Activated T-cell treated with anti-CD3 and anti-CD28 coated beads, Interleukin-2, amount 50 U/mL, for 72 hours (primary cell): Measurements from ENCODE around the gene NUP107. TPM values are rescaled to one million over a fixed set of nuclear protein-coding genes. Genes with fewer than 3 reads are reported as not detected.
A peak's percentile ranks its signal among the peaks of the same experiment; 100 is the strongest.

Source experiments
- ATAC-seq, 2 donors: fragments of 150-1000 bp; cut with Tn5 transposase; replicated peaks in 1 of 2; 2 replicates each; pipeline ENCODE4 v1.10.0; 2021; ENCODE audit warnings: moderate library complexity in 2 of 2, mild to moderate bottlenecking in 1 of 2
- DNase-seq, 2 donors: peaks; one replicate each; pipeline ENCODE4 v3.0.0; 2021 to 2022; ENCODE audit warnings: mixed read lengths in 1 of 2
- H3K27ac Mint-ChIP-seq: one replicate; pipeline ENCODE4 v1.8.0; 2022; ENCODE audit warnings: mild to moderate bottlenecking, moderate library complexity, mixed read lengths
- H3K27me3 Mint-ChIP-seq: one replicate; pipeline ENCODE4 v1.8.0; 2022; ENCODE audit warnings: low read depth, mixed read lengths
- H3K36me3 Mint-ChIP-seq, 2 donors: one replicate each; pipeline ENCODE4 v1.8.0; 2022; ENCODE audit warnings: mixed read lengths in 2 of 2, mild to moderate bottlenecking in 1 of 2; ENCODE audit not compliant: insufficient read depth in 2 of 2
- H3K4me1 Mint-ChIP-seq: one replicate; pipeline ENCODE4 v1.8.0; 2022; ENCODE audit warnings: low read depth, mixed read lengths
- H3K4me3 Mint-ChIP-seq, 2 donors: one replicate each; pipeline ENCODE4 v1.8.0; 2022; ENCODE audit warnings: mild to moderate bottlenecking in 2 of 2, mixed read lengths in 2 of 2, moderate library complexity in 2 of 2
- H3K9me3 Mint-ChIP-seq, 2 donors: one replicate each; pipeline ENCODE4 v1.8.0; 2022; ENCODE audit warnings: mixed read lengths in 2 of 2
- total RNA-seq, 2 donors: library from RNA; stranded (reverse); gene quantifications; one replicate each; pipeline ENCODE4 v1.2.3, GENCODE V29; 2022

Gene NUP107
- total RNA-seq, 2 donors from 2014 or later: 100 to 108 TPM

DNA sequence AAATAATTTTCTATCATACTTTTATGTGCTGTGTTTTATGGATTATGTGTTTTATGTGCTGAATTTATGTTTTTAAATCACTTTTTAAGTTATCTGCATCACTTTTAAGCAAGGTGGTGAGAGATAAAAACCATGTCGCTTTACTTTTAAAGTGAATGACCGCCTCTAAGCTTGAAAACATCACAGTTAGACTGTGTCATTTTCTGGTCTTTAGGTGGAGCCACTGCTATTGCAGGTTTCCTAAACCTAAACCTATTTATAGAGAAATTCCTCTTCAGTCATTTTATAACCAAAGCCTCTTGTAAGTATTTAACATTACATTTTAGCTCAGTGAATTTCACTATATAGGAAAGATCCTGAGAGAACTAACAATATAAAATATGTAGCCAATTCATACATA, 100.2 kb downstream of the NUP107 start:
- no peak for ATAC-seq
- Mint-ChIP-seq H3K27ac (no peak overlapping the region), H3K4me3 (no peak overlapping the region)

DNA sequence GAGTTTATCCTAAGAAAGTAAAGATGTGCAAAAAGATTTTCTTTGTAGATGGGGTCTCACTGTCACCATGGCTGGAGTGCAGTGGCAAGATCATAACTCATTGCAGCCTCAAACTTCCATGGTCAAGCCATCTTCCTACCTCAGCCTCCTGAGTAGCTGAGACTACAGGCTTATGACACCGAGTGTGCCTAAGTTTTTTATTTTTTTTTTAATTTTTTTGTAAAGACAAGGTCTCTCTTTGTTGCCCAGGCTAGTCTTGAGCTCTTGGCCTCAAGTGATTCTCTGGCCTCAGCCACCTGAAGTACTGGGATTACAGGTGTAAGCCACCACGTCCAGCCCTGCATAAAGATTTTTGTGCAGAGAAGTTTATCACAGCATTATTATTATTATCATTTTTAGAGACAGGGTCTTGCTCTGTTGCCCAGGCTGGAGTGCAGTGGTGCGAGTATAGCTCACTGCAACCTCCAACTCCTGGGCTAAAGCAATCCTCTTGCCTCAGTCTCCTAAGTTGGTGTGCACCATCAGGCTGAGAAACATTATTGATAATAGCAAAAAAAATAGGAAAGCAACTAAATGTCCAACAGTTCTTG, 101.9 kb downstream of the NUP107 start:
- Mint-ChIP-seq H3K27me3 (no peaks in the 10 kb centered on the region), H3K36me3 (no peaks in the 10 kb centered on the region), H3K9me3 (no peaks in the 10 kb centered on the region), H3K4me3 (no peak overlapping the region), H3K4me1 (peaks cover 5% of the 10 kb centered on the region), H3K27ac (no peak overlapping the region)
- ATAC-seq: no peak
- DNase-seq: no peak

More for the DNA sequence above, 100.2 kb downstream of the NUP107 start:
- Mint-ChIP-seq H3K4me1 (no peaks in the 10 kb centered on the region), H3K36me3 (no peaks in the 10 kb centered on the region), H3K27me3 (no peaks in the 10 kb centered on the region), H3K9me3 (no peaks in the 10 kb centered on the region)
- no peak for DNase-seq

- no peaks in the 10 kb centered on the region for H3K9me3 Mint-ChIP-seq
- no peak for DNase-seq
- no peaks in the 10 kb centered on the region for H3K36me3 Mint-ChIP-seq
- peaks cover 5% of the 10 kb centered on the region for H3K4me1 Mint-ChIP-seq
- H3K27me3 Mint-ChIP-seq: no peaks in the 10 kb centered on the region
- no peak for ATAC-seq
- no peak overlapping the region for H3K27ac Mint-ChIP-seq
- no peak overlapping the region for H3K4me3 Mint-ChIP-seq
Measured at GRCh38 chr12:68789144-68789878, 102.5 kb downstream of the NUP107 start.

DNA sequence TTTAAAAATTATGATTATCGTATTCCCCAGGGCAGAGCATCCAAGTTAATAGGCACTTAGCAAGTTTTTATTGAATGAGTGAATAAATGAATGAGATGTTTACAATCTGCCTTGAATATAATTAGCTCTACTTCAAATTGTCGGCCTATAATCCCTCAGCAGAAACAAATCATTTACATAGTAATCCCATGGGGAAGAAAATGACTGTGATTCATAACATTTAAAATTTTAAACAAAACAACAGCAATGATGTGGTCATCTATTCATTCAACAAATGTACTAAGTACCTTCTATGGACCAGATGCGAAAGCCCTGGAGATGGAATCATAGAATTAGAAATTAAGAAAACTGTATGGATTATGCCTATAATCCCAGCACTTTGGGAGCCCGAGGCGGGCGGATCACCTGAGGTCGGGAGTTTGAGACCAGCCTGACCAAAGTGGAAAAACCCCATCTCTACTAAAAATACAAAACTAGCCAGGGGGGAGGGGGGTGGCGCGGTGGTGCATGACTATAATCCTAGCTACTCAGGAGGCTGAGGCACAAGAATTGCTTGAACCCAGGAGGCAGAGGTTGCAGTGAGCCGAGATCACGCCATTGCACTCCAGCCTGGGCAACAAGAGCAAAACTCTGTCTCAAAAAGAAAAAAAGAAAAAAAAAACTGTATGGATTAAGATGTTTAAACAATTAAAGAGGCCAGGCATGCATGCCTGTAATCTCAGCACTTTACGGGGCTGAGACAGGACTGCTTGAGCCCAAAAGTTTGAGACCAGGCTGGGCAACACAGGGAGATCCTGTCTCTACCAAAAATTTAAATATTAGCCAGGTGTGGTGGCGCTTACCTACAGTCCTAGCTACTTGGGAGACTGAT, 103.5 kb downstream of the NUP107 start:
- Mint-ChIP-seq H3K4me1 (peaks cover 5% of the 10 kb centered on the region), H3K36me3 (no peaks in the 10 kb centered on the region), H3K27ac (no peak overlapping the region), H3K9me3 (no peaks in the 10 kb centered on the region), H3K4me3 (no peak overlapping the region), H3K27me3 (no peaks in the 10 kb centered on the region)
- no peak for DNase-seq
- no peak for ATAC-seq

- DNase-seq: no peak
- no peaks in the 10 kb centered on the region for H3K9me3 Mint-ChIP-seq
- H3K4me3 Mint-ChIP-seq: no peak overlapping the region
Measured at GRCh38 chr12:68790952-68791234, 104.1 kb downstream of the NUP107 start.

DNA sequence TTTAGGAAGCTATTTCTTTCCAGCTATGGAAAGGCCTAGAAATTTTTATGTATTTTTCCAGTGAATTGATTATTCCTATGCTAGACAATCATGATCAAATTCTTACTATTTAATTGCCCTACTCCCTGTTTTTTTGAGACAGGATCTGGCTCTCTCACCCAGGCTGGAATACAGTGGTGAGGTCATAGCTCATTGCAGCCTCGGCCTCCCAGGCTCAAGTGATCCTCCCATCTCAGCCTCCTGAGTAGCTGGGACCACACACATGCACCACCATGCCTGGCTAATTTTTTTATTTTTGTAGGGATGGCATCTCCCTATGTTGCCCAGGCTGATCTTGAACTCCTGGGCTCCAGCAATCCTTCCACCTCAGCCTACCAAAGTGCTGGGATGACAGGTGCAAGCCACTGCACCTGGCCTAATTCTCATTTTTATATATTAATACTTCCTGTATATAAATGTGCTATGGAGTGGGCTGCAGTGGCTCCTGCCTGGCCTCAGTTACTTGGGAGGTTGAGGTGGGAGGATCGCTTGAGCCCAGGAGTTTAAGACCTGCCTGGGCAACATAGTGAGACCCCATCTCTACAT, 105.2 kb downstream of the NUP107 start:
- no peak for ATAC-seq
- DNase-seq: no peak
- Mint-ChIP-seq H3K4me1 (peaks cover 5% of the 10 kb centered on the region), H3K27ac (no peak overlapping the region), H3K9me3 (no peaks in the 10 kb centered on the region), H3K27me3 (no peaks in the 10 kb centered on the region), H3K4me3 (no peak overlapping the region), H3K36me3 (no peaks in the 10 kb centered on the region)

More at GRCh38 chr12:68790952-68791234, 104.1 kb downstream of the NUP107 start:
- H3K27me3 Mint-ChIP-seq: no peaks in the 10 kb centered on the region
- H3K27ac Mint-ChIP-seq: no peak overlapping the region
- peaks cover 5% of the 10 kb centered on the region for H3K4me1 Mint-ChIP-seq
- H3K36me3 Mint-ChIP-seq: no peaks in the 10 kb centered on the region
- ATAC-seq: no peak

DNA sequence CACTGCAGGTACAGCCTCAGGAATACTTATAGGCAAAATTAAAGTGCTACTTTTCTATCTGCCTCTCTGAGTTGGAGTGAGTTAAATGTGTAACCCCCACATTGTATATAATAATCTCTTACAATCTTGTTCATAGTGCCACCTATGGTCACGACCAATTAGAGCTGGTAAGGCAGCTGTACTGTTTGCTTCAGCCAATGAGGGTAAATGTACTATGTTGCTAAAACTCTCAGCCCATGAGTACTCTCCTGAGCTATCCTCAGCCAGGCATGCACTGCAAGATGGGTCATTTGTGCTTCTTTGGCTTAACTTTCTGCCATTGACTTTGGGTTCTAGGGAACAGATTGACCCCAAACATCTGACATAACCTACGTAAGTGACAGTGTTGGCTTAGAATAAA, 106.2 kb downstream of the NUP107 start:
- no peak overlapping the region for H3K4me3 Mint-ChIP-seq
- peak; percentile 87 to 94 for ATAC-seq
- no peak overlapping the region for H3K27ac Mint-ChIP-seq
- no peaks in the 10 kb centered on the region for H3K9me3 Mint-ChIP-seq
- peak; percentile 16 to 39 for DNase-seq
- H3K27me3 Mint-ChIP-seq: no peaks in the 10 kb centered on the region
- H3K36me3 Mint-ChIP-seq: no peaks in the 10 kb centered on the region
- peaks cover 5% of the 10 kb centered on the region for H3K4me1 Mint-ChIP-seq

DNA sequence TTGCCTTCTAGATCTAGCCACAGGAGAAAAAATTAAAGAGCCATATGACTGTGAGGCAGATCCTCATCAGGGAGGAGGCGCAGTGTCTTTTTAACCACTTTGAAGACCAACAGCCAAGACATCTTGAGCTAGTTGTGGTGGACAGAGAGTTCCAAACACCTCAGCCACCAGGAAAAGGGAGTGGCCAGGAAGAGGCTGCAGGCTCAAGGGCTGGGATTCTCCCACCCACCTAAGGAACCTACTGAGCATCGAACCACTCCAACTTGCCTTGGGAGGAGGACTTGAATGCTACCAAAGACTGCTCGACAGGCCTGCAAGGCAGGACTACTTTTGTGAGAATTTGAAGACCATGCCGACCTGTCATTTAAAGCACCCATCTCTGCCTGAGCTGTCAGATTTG, 106.7 kb downstream of the NUP107 start:
- H3K27me3 Mint-ChIP-seq: no peaks in the 10 kb centered on the region
- DNase-seq: no peak
- H3K36me3 Mint-ChIP-seq: no peaks in the 10 kb centered on the region
- ATAC-seq: peak in 1 of 2 donors; percentile 34
- H3K4me1 Mint-ChIP-seq: peaks cover 5% of the 10 kb centered on the region
- H3K27ac Mint-ChIP-seq: no peak overlapping the region
- no peak overlapping the region for H3K4me3 Mint-ChIP-seq
- no peaks in the 10 kb centered on the region for H3K9me3 Mint-ChIP-seq

DNA sequence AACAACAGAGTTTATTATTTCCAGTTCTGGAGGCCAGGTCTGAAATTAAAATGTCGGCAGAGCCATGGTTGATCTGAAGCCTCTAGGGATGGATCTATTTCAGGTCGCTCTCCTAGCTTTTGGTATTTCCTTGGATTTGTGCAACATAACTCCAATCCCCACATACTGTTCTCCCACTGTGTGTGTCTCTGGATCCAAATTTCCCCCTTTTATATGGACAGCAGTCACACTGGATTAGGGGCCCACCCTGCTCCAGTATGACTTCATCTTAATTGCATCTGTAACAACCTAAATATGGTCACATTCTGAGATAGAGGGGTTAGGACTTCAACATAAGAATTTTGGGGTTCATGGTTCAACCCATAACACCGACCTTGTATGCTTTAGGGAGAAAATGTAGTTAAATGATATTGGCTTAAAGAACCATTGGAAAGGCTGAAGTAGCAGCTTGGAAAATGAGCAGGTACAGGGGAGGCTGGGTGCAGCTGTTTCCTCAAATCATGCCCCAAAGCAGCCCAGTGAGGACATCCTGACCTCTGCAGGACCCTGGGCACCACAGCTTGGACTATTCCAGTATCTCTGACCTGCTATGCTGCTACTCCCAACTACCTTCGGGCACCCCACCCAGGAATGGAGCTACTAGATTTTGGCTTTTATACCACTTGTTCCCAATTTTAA, 107.3 kb downstream of the NUP107 start:
- DNase-seq: no peak
- H3K9me3 Mint-ChIP-seq: no peaks in the 10 kb centered on the region

GRCh38 chr12:68794653-68795251, 108.0 kb downstream of the NUP107 start:
- no peaks in the 10 kb centered on the region for H3K36me3 Mint-ChIP-seq
- H3K27ac Mint-ChIP-seq: no peak overlapping the region
- no peaks in the 10 kb centered on the region for H3K27me3 Mint-ChIP-seq
- peaks cover 5% of the 10 kb centered on the region for H3K4me1 Mint-ChIP-seq
- H3K9me3 Mint-ChIP-seq: no peaks in the 10 kb centered on the region
- peak; percentile 45 to 69 for ATAC-seq
- no peak overlapping the region for H3K4me3 Mint-ChIP-seq
- DNase-seq: no peak

More for the DNA sequence above, 107.3 kb downstream of the NUP107 start:
- Mint-ChIP-seq H3K4me1 (peaks cover 5% of the 10 kb centered on the region), H3K4me3 (no peak overlapping the region), H3K27ac (no peak overlapping the region), H3K27me3 (no peaks in the 10 kb centered on the region), H3K36me3 (no peaks in the 10 kb centered on the region)
- no peak for ATAC-seq
